Measurements from ENCODE around the gene PMEPA1. TPM values are rescaled to one million over a fixed set of nuclear protein-coding genes. Genes with fewer than 3 reads are reported as not detected.

The PMEPA1 gene
- total RNA-seq, 1 donor from 2014 or later = 26.9 TPM

DNA sequence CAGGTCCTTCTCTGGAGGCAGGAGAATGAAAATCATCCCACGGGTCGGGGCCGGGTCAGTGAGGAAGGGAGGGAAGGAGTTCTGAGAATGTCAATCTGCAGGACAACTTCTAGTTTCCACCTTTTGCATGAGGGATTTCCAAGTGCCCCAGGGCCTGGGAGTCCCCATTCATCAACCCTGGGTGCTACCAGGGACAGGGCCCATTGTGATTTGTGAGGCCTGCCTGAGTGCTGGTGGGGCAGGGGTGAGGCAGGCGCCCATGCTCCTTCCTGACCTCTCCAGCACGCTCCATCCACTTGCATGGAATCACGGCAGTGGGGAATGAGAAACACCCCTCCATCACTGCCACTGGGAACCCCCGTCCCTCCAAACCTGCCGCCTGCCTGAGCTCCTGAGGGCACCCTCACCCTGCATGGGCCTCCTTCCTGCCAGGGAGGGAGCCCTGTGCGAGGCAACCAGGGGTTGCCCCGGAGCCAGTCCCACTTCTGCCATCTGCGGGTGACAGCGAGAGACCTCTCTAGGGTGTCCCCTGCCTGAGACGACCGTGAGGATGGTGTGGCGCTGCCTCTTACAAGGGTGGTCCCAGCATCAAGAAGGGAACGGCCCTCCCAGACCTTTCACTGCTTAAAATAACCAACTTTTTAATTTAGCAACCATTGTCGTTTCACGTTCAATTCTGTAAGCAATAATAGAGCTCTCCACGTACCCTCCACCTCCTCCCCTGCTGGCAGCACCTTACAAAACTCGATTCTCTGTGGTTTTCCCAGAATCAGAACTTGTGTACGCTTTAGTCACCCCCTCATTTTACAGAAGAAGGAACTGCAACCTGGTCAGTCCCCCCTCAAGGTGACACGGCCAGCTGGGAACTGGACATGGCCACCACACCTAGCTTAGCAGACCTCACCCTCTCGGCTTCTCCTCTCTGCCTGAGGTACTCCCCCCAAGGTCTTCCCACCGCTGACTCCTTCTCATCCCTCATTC lies 28.6 kb downstream of the PMEPA1 start:
- intact Hi-C loops (cut with DNase I) = no loop called here

DNA sequence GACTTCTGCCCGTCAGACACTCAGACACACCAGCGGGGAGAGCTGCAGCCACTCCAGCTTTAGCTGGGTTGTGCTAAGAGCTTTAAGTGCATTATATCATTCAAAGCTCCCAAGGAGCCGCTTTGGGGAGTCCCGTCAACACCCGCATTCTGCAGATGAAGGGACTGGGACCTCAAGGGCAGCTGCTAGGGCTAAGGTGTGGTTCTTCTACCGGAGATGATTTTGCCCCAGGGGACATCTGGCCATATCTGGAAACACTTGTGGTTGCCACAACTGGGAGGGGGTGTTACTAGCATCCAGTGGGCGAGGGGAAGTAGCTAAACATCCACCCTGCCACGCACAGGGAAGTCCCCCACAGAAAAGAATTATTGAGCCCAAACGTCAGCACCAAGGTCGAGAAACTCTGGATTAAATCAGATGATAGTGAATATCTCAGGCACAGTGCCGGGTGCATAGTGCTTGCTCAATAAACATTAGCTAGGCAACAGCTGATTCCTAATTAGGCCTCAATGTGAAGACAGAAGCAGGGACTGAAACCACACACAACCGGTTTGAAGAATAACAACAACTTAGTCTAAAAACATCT lies 29.6 kb downstream of the PMEPA1 start:
- no peak overlapping the region for H3K4me3 ChIP-seq
- H3K27ac ChIP-seq = no peak overlapping the region
- H3K9me3 ChIP-seq = no peaks in the 10 kb centered on the region
- DNase-seq (no peak), ATAC-seq (no peak)
- no peaks in the 10 kb centered on the region for H3K27me3 ChIP-seq (ENCODE audit: low read depth)
- H3K4me1 ChIP-seq = peaks cover 15% of the 10 kb centered on the region
- TF ChIP-seq, protein P1, sequence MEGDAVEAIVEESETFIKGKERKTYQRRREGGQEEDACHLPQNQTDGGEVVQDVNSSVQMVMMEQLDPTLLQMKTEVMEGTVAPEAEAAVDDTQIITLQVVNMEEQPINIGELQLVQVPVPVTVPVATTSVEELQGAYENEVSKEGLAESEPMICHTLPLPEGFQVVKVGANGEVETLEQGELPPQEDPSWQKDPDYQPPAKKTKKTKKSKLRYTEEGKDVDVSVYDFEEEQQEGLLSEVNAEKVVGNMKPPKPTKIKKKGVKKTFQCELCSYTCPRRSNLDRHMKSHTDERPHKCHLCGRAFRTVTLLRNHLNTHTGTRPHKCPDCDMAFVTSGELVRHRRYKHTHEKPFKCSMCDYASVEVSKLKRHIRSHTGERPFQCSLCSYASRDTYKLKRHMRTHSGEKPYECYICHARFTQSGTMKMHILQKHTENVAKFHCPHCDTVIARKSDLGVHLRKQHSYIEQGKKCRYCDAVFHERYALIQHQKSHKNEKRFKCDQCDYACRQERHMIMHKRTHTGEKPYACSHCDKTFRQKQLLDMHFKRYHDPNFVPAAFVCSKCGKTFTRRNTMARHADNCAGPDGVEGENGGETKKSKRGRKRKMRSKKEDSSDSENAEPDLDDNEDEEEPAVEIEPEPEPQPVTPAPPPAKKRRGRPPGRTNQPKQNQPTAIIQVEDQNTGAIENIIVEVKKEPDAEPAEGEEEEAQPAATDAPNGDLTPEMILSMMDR (IDR thresholded peaks at IDR 0.05) = no peak
- no peaks in the 10 kb centered on the region for H3K36me3 ChIP-seq
- intact Hi-C loops (cut with DNase I) = no loop called here

More for the DNA sequence above, 28.6 kb downstream of the PMEPA1 start:
- Histone ChIP-seq H3K4me3 (no peak overlapping the region), H3K4me1 (peaks cover 15% of the 10 kb centered on the region), H3K36me3 (no peaks in the 10 kb centered on the region), H3K9me3 (no peaks in the 10 kb centered on the region), H3K27me3 (ENCODE audit: low read depth) (no peaks in the 10 kb centered on the region), H3K27ac (no peak overlapping the region)
- ATAC-seq (peak in 1 of 2 donors; percentile 18), DNase-seq (no peak)
- TF ChIP-seq, protein P1 (IDR thresholded peaks at IDR 0.05) = no peak

DNA sequence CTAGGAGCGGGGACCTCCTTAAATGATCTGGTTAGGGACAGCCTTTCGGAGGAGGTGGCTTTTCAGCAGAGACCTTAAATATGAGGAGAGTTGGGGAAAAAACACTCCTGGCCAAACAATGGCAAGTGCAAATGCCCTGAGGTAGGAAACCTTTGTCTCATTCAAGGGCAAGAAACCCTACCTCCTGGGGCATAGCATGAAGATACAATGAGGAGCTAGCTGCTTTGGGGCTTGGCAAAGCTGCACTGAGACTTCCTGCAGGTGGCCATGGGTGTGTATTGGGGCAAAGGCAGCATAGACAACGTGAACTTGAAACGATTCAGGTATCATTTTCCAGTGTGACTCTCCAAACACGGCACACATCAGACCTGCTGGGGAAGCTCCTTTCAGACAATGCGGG lies 30.7 kb downstream of the PMEPA1 start:
- Histone ChIP-seq H3K36me3 (no peaks in the 10 kb centered on the region), H3K27ac (no peak overlapping the region), H3K27me3 (ENCODE audit: low read depth) (no peaks in the 10 kb centered on the region), H3K9me3 (no peaks in the 10 kb centered on the region), H3K4me1 (peaks cover 15% of the 10 kb centered on the region), H3K4me3 (no peak overlapping the region)
- intact Hi-C loops (cut with DNase I) = no loop called here
- TF ChIP-seq, protein P1 (IDR thresholded peaks at IDR 0.05) = no peak
- DNase-seq (no peak), ATAC-seq (no peak)

DNA sequence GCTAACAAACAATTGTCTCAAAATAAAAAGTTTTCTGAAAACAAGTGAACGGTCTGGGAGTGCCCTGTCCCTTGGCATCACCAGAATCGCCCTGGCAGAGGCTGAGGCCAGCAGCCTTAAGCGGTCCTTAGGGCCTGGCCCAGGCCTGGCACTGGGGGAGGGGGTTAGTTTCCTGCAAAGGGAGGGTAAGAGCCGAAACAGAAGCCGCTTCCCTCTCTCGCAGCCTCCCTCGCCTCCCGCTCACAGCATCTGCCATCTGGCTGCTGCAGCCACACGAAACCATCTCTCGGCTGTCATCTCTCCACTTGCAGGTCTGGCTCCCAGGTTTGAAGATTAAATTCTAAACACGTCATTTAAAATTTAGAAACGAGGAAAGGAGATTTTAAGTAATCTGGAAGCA lies 31.5 kb downstream of the PMEPA1 start:
- Histone ChIP-seq H3K36me3 (no peaks in the 10 kb centered on the region), H3K27me3 (ENCODE audit: low read depth) (no peaks in the 10 kb centered on the region), H3K4me1 (peaks cover 16% of the 10 kb centered on the region), H3K4me3 (no peak overlapping the region), H3K27ac (no peak overlapping the region), H3K9me3 (no peaks in the 10 kb centered on the region)
- TF ChIP-seq, protein P1 (IDR thresholded peaks at IDR 0.05) = no peak
- no peak for DNase-seq
- intact Hi-C loops (cut with DNase I) = no loop called here
- no peak for ATAC-seq

DNA sequence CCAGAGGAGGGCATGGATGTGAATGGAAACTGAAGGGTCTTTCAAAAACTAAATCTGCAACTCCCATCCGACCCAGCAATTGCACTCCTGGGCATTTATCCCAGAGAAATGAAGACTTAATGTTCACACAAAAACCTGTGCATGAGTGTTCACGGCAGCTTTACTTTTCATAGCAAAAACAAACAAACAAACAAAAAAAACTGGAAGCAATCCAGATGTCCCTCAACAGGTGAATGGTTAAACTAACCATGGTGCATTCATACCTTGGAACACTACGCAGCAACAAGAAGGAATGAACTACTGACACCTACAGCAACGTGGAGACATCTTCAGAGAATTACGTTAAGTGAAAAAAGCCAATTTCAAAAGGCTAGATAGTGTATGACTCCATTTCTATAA lies 32.2 kb downstream of the PMEPA1 start:
- H3K4me3 ChIP-seq = no peak overlapping the region
- intact Hi-C loops (cut with DNase I) = no loop called here
- TF ChIP-seq, protein P1 (IDR thresholded peaks at IDR 0.05) = no peak
- no peak for ATAC-seq
- H3K4me1 ChIP-seq = peaks cover 23% of the 10 kb centered on the region
- no peak for DNase-seq
- no peaks in the 10 kb centered on the region for H3K9me3 ChIP-seq
- no peaks in the 10 kb centered on the region for H3K36me3 ChIP-seq
- no peak overlapping the region for H3K27ac ChIP-seq
- no peaks in the 10 kb centered on the region for H3K27me3 ChIP-seq (ENCODE audit: low read depth)

All from lower lobe of right lung (tissue), 2 donors.